Memory B cell (primary cell): Measurements from ENCODE around the gene MED25.

Source experiments
- ATAC-seq: fragments of 150-1000 bp; cut with Tn5 transposase; 2 replicates; pipeline ENCODE4 v1.10.0; 2021; ENCODE audit warnings: low read depth, mild to moderate bottlenecking, moderate library complexity
- DNase-seq, 2 donors: peaks; one replicate each; pipeline ENCODE4 v3.0.0; 2022; ENCODE audit warnings: low spot score in 2 of 2
- H3K27ac Mint-ChIP-seq: one replicate; pipeline ENCODE4 v1.8.0; 2022; ENCODE audit warnings: mild to moderate bottlenecking, moderate library complexity, mixed read lengths
- H3K27me3 Mint-ChIP-seq: one replicate; pipeline ENCODE4 v1.8.0; 2022; ENCODE audit warnings: mixed read lengths
- H3K36me3 Mint-ChIP-seq: one replicate; pipeline ENCODE4 v1.8.0; 2022; ENCODE audit warnings: mild to moderate bottlenecking, mixed read lengths
- H3K4me1 Mint-ChIP-seq: one replicate; pipeline ENCODE4 v1.8.0; 2022; ENCODE audit warnings: mixed read lengths
- H3K4me3 Mint-ChIP-seq: one replicate; pipeline ENCODE4 v1.8.0; 2022; ENCODE audit warnings: mild to moderate bottlenecking, moderate library complexity, mixed read lengths
- H3K9me3 Mint-ChIP-seq: one replicate; pipeline ENCODE4 v1.8.0; 2022; ENCODE audit warnings: mixed read lengths

The MED25 gene

GRCh38 chr19:49836176-49837008 lies 18.3 kb downstream of the MED25 start:
- no peak overlapping the region for H3K27ac Mint-ChIP-seq

GRCh38 chr19:49837009-49837310 lies 18.9 kb downstream of the MED25 start:
- no peak overlapping the region for H3K4me3 Mint-ChIP-seq

More at GRCh38 chr19:49836176-49837008, 18.3 kb downstream of the MED25 start:
- peaks cover 44% of the 10 kb centered on the region for H3K36me3 Mint-ChIP-seq
- DNase-seq (no peak), ATAC-seq (no peak)
- H3K27me3 Mint-ChIP-seq: no peaks in the 10 kb centered on the region
- no peaks in the 10 kb centered on the region for H3K9me3 Mint-ChIP-seq
- peaks cover 2% of the 10 kb centered on the region for H3K4me1 Mint-ChIP-seq
- no peak overlapping the region for H3K4me3 Mint-ChIP-seq

GRCh38 chr19:49837425-49837824 lies 19.3 kb downstream of the MED25 start:
- no peak for DNase-seq
- no peak for ATAC-seq
- Mint-ChIP-seq H3K4me3 (no peak overlapping the region), H3K9me3 (no peaks in the 10 kb centered on the region), H3K27ac (peak overlapping the region; percentile 62), H3K4me1 (peaks cover 3% of the 10 kb centered on the region), H3K36me3 (peaks cover 40% of the 10 kb centered on the region), H3K27me3 (no peaks in the 10 kb centered on the region)

More at GRCh38 chr19:49837009-49837310, 18.9 kb downstream of the MED25 start:
- Mint-ChIP-seq H3K27ac (peak overlapping the region; percentile 62), H3K9me3 (no peaks in the 10 kb centered on the region), H3K27me3 (no peaks in the 10 kb centered on the region), H3K4me1 (peaks cover 2% of the 10 kb centered on the region), H3K36me3 (peaks cover 42% of the 10 kb centered on the region)
- ATAC-seq (no peak), DNase-seq (no peak)

- H3K36me3 Mint-ChIP-seq: peaks cover 34% of the 10 kb centered on the region
- H3K27ac Mint-ChIP-seq: peak overlapping the region; percentile 9
- no peaks in the 10 kb centered on the region for H3K9me3 Mint-ChIP-seq
- H3K4me1 Mint-ChIP-seq: peaks cover 8% of the 10 kb centered on the region
- H3K27me3 Mint-ChIP-seq: no peaks in the 10 kb centered on the region
- DNase-seq: no peak
- ATAC-seq: no peak
- H3K4me3 Mint-ChIP-seq: no peak overlapping the region
Measured at GRCh38 chr19:49838885-49839588, 20.9 kb downstream of the MED25 start.

- peaks cover 33% of the 10 kb centered on the region for H3K36me3 Mint-ChIP-seq
- peaks cover 9% of the 10 kb centered on the region for H3K4me1 Mint-ChIP-seq
- no peak overlapping the region for H3K4me3 Mint-ChIP-seq
- no peaks in the 10 kb centered on the region for H3K9me3 Mint-ChIP-seq
- DNase-seq (no peak), ATAC-seq (no peak)
- H3K27me3 Mint-ChIP-seq: no peaks in the 10 kb centered on the region
- H3K27ac Mint-ChIP-seq: no peak overlapping the region
Measured at GRCh38 chr19:49839713-49840112, 21.6 kb downstream of the MED25 start.

- no peaks in the 10 kb centered on the region for H3K9me3 Mint-ChIP-seq
- H3K36me3 Mint-ChIP-seq: peaks cover 29% of the 10 kb centered on the region
- DNase-seq (no peak), ATAC-seq (no peak)
- peaks cover 9% of the 10 kb centered on the region for H3K4me1 Mint-ChIP-seq
- H3K4me3 Mint-ChIP-seq: no peak overlapping the region
- no peaks in the 10 kb centered on the region for H3K27me3 Mint-ChIP-seq
- H3K27ac Mint-ChIP-seq: no peak overlapping the region
Measured at GRCh38 chr19:49840321-49840720, 22.2 kb downstream of the MED25 start.

GRCh38 chr19:49840736-49841249 lies 22.7 kb downstream of the MED25 start:
- DNase-seq (no peak), ATAC-seq (no peak)
- Mint-ChIP-seq H3K27ac (peak overlapping the region; percentile 86), H3K36me3 (peaks cover 29% of the 10 kb centered on the region), H3K9me3 (no peaks in the 10 kb centered on the region), H3K27me3 (no peaks in the 10 kb centered on the region), H3K4me3 (no peak overlapping the region), H3K4me1 (peaks cover 9% of the 10 kb centered on the region)

- peak overlapping the region; percentile 60 for H3K4me3 Mint-ChIP-seq
- H3K27me3 Mint-ChIP-seq: no peaks in the 10 kb centered on the region
- peak overlapping the region; percentile 86 for H3K27ac Mint-ChIP-seq
- DNase-seq (peak in 1 of 2 donors; percentile 71), ATAC-seq (peak; percentile 99)
- H3K9me3 Mint-ChIP-seq: no peaks in the 10 kb centered on the region
- H3K4me1 Mint-ChIP-seq: peaks cover 11% of the 10 kb centered on the region
- H3K36me3 Mint-ChIP-seq: peaks cover 16% of the 10 kb centered on the region
Measured at GRCh38 chr19:49843265-49843664, 25.2 kb downstream of the MED25 start.

GRCh38 chr19:49844138-49845095 lies 26.3 kb downstream of the MED25 start:
- H3K4me1 Mint-ChIP-seq: peaks cover 16% of the 10 kb centered on the region
- H3K4me3 Mint-ChIP-seq: peak overlapping the region; percentile 79
- ATAC-seq (no peak), DNase-seq (no peak)
- H3K36me3 Mint-ChIP-seq: peaks cover 8% of the 10 kb centered on the region
- no peaks in the 10 kb centered on the region for H3K27me3 Mint-ChIP-seq
- H3K27ac Mint-ChIP-seq: peak overlapping the region; percentile 86
- H3K9me3 Mint-ChIP-seq: peaks cover 6% of the 10 kb centered on the region

GRCh38 chr19:49845414-49845813 lies 27.3 kb downstream of the MED25 start:
- Mint-ChIP-seq H3K36me3 (peaks cover 6% of the 10 kb centered on the region), H3K4me1 (peaks cover 23% of the 10 kb centered on the region), H3K9me3 (peaks cover 6% of the 10 kb centered on the region), H3K27ac (no peak overlapping the region), H3K27me3 (no peaks in the 10 kb centered on the region), H3K4me3 (no peak overlapping the region)
- no peak for ATAC-seq
- no peak for DNase-seq

- no peak for ATAC-seq
- Mint-ChIP-seq H3K4me1 (peaks cover 21% of the 10 kb centered on the region), H3K27ac (no peak overlapping the region)
Measured at GRCh38 chr19:49846408-49846807, 28.3 kb downstream of the MED25 start.

GRCh38 chr19:49847731-49848696 lies 29.9 kb downstream of the MED25 start:
- H3K36me3 Mint-ChIP-seq: peaks cover 3% of the 10 kb centered on the region
- no peaks in the 10 kb centered on the region for H3K27me3 Mint-ChIP-seq
- H3K27ac Mint-ChIP-seq: no peak overlapping the region
- ATAC-seq (no peak), DNase-seq (no peak)
- no peak overlapping the region for H3K4me3 Mint-ChIP-seq
- H3K4me1 Mint-ChIP-seq: peaks cover 26% of the 10 kb centered on the region
- peaks cover 6% of the 10 kb centered on the region for H3K9me3 Mint-ChIP-seq

More at GRCh38 chr19:49846408-49846807, 28.3 kb downstream of the MED25 start:
- Mint-ChIP-seq H3K27me3 (no peaks in the 10 kb centered on the region), H3K4me3 (no peak overlapping the region), H3K9me3 (peaks cover 6% of the 10 kb centered on the region), H3K36me3 (peaks cover 3% of the 10 kb centered on the region)
- DNase-seq: no peak

- peaks cover 27% of the 10 kb centered on the region for H3K4me1 Mint-ChIP-seq
- peaks cover 3% of the 10 kb centered on the region for H3K36me3 Mint-ChIP-seq
- DNase-seq: no peak
- H3K27me3 Mint-ChIP-seq: no peaks in the 10 kb centered on the region
- peak overlapping the region; percentile 46 for H3K4me3 Mint-ChIP-seq
- H3K9me3 Mint-ChIP-seq: peaks cover 6% of the 10 kb centered on the region
- H3K27ac Mint-ChIP-seq: no peak overlapping the region
- no peak for ATAC-seq
Measured at GRCh38 chr19:49848938-49849337, 30.8 kb downstream of the MED25 start.
